Gastrocnemius medialis (tissue), 4 donors: ENCODE measurements around the gene ADD1. TPM values are rescaled to one million over a fixed set of nuclear protein-coding genes. Genes with fewer than 3 reads are reported as not detected.

Experiments
- ATAC-seq, 2 donors: fragments of 150-250 bp; one replicate each; pipeline ENCODE4 v1.9.1; 2016
- DNase-seq, 2 donors: peaks; one replicate each; pipeline ENCODE4 v3.0.0-alpha.2; 2019
- H3K27ac ChIP-seq, 4 donors: fragments of 200-600 bp; sonication (generic); 1 replicate in 1 of 4; 2 replicates in 3 of 4; pipeline ENCODE4 v1.5.1; 2016 to 2018; ENCODE audit warnings: mild to moderate bottlenecking in 2 of 4, moderate library complexity in 1 of 4
- H3K27me3 ChIP-seq, 3 donors: fragments of 200-600 bp; sonication (generic) in 2 of 3; 1 replicate in 1 of 3; 2 replicates in 2 of 3; pipeline versions ENCODE4 v1.5.1 to v1.6.0; 2016 to 2019; ENCODE audit warnings: mild to moderate bottlenecking in 1 of 3, moderate library complexity in 1 of 3
- H3K36me3 ChIP-seq, 2 donors: fragments of 200-600 bp; sonication (generic) in 1 of 2; one replicate each; pipeline ENCODE4 v1.5.1; 2017 to 2018
- H3K4me1 ChIP-seq, 2 donors: fragments of 200-600 bp; sonication (generic) in 1 of 2; one replicate each; pipeline ENCODE4 v1.5.1; 2016 to 2017; ENCODE audit warnings: mild to moderate bottlenecking in 2 of 2
- H3K4me3 ChIP-seq, 4 donors: fragments of 200-600 bp; sonication (generic) in 3 of 4; 1 replicate in 1 of 4; 2 replicates in 3 of 4; pipeline ENCODE4 v1.5.1; 2016 to 2019; ENCODE audit warnings: mild to moderate bottlenecking in 2 of 4
- H3K9me3 ChIP-seq, 3 donors: fragments of 200-600 bp; sonication (generic) in 2 of 3; 1 replicate in 1 of 3; 2 replicates in 2 of 3; pipeline ENCODE4 v1.5.1; 2016 to 2019
- POLR2A ChIP-seq, 2 donors: fragments of 450-650 bp; IDR thresholded peaks; one replicate each; pipeline ENCODE4 v1.6.1; 2017; ENCODE audit warnings: antibody characterized with exemption in 2 of 2, mild to moderate bottlenecking in 2 of 2, moderate library complexity in 2 of 2
- in situ Hi-C, 4 donors: fragments of 200-750 bp; cut with MboI; loops; one replicate each; pipeline versions ENCODE4 v1.15.0 to v1.8.0; 2017; ENCODE audit warnings: low sequenced_read_pairs in 4 of 4
- intact Hi-C: fragments of 100-400 bp; cut with DNase I; formaldehyde crosslinking; loops from one replicate; pipeline ENCODE4 v1.15.1; 2023; ENCODE audit warnings: low total_unique reads
- total RNA-seq, 4 donors: library from RNA; depleted of rRNA; stranded (reverse); fragments of >200 nt; gene quantifications; one replicate each; pipeline versions ENCODE4 v1.1.0 to v1.2.3, GENCODE V29; 2016
- TF ChIP-seq, protein P1 (sequence below), 5 experiments: fragments of 450-650 bp in 3 of 5; fragments of 200-600 bp in 2 of 5; sonication (generic) in 2 of 5; IDR thresholded peaks in 4 of 5; conservative IDR thresholded peaks in 1 of 5; 1 replicate in 4 of 5; 2 replicates in 1 of 5; pipeline ENCODE4 v1.5.1; 2016 to 2019; ENCODE audit warnings: antibody characterized with exemption in 5 of 5, mild to moderate bottlenecking in 3 of 5, moderate library complexity in 3 of 5

The ADD1 gene
- total RNA-seq, 4 donors from 2014 or later, result 144 to 255 (median 178) TPM

DNA sequence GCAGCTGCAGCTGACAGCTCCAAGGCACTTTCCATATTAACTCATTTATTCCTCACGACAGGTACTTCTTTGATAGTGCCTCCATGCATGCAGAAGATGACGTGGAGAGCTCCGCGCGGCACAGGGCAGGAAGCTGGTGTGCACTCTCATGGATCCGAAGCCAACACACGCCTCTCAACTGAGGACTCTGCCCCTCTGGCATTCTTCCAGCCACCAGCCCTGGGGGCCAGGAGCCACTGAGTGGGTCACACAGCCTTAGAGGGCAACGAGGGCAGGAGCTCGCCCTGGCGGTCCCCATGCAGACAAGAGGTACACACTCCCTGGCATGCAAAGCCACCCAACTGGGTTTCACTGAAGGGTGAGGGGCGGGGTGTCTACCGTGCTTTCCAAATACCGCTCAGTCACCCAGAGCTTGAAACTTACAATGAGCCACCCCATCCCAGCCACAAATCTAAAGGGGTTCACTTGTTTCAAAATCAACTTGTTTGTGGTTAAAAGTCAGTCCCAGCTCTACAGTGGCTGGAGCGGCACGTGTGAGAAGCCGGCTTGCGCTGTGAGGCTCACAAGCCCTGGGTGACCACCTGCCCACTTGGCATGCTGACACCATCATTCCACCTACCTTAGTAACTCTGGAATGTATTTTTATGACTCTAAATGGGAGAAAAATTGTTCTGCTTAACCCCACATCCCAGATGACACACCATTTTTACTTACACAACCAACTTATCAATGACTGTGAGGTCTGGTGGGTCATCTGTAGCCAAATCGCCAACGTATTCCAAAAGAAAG is 103.4 kb downstream of the ADD1 start:
- peak in 1 of 2 donors; percentile 13 for DNase-seq
- in situ Hi-C loops, result loop anchor here in 1 of 4 donors (25.0 kb wide), 1 partner anchor 185 kb away; the partner anchor contains the start of gene TNIP2

DNA sequence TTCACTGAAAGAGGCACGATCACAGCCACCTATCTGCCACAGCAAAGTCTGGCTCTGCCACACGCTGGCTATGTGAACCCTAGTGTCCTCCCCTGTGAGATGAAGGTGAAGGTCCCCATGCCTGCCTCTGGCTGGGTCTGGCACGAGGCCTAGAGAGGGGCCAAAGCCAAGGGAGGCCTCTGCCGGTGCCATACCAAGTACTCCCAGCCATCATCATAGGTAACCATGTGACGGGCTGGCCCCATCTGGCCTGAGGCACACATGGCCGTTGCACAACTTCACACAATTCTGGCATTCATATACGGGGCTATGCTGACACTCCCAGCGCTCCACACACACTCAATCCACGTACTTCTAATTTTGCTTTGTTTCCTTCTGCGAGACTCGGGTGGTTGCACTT is 104.3 kb downstream of the ADD1 start:
- DNase-seq (peak in 1 of 2 donors; percentile 64), ATAC-seq (peak in 1 of 2 donors; percentile 74)
- Histone ChIP-seq H3K4me1 (no peaks in the 10 kb centered on the region), H3K27ac (peak overlapping the region in 2 of 4 donors; percentile 4 to 37), H3K27me3 (no peaks in the 10 kb centered on the region), H3K4me3 (no peak overlapping the region), H3K36me3 (peaks cover 4 to 98% of the 10 kb centered on the region in 2 donors), H3K9me3 (no peaks in the 10 kb centered on the region)
- TF ChIP-seq POLR2A (IDR thresholded peaks at IDR 0.05), result no peak
- TF ChIP-seq, protein P1, sequence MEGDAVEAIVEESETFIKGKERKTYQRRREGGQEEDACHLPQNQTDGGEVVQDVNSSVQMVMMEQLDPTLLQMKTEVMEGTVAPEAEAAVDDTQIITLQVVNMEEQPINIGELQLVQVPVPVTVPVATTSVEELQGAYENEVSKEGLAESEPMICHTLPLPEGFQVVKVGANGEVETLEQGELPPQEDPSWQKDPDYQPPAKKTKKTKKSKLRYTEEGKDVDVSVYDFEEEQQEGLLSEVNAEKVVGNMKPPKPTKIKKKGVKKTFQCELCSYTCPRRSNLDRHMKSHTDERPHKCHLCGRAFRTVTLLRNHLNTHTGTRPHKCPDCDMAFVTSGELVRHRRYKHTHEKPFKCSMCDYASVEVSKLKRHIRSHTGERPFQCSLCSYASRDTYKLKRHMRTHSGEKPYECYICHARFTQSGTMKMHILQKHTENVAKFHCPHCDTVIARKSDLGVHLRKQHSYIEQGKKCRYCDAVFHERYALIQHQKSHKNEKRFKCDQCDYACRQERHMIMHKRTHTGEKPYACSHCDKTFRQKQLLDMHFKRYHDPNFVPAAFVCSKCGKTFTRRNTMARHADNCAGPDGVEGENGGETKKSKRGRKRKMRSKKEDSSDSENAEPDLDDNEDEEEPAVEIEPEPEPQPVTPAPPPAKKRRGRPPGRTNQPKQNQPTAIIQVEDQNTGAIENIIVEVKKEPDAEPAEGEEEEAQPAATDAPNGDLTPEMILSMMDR (IDR thresholded peaks at IDR 0.05 in 4 of 5, conservative IDR thresholded peaks at IDR 0.05 in 1 of 5), result no peak
- in situ Hi-C loops (loop anchor here in 1 of 4 donors (25.0 kb wide), 1 partner anchor 186 kb away; the partner anchor contains the start of gene TNIP2), intact Hi-C loops (no loop called here)

More for the DNA sequence above, 103.4 kb downstream of the ADD1 start:
- no peaks in the 10 kb centered on the region for H3K27me3 ChIP-seq
- H3K36me3 ChIP-seq, result peaks cover 4 to 97% of the 10 kb centered on the region in 2 donors
- H3K4me3 ChIP-seq, result no peak overlapping the region
- TF ChIP-seq, protein P1 (IDR thresholded peaks at IDR 0.05 in 4 of 5, conservative IDR thresholded peaks at IDR 0.05 in 1 of 5), result no peak
- TF ChIP-seq POLR2A (IDR thresholded peaks at IDR 0.05), result no peak
- ATAC-seq, result no peak
- no peak overlapping the region for H3K27ac ChIP-seq
- intact Hi-C loops, result no loop called here
- H3K9me3 ChIP-seq, result no peaks in the 10 kb centered on the region
- H3K4me1 ChIP-seq, result no peaks in the 10 kb centered on the region

DNA sequence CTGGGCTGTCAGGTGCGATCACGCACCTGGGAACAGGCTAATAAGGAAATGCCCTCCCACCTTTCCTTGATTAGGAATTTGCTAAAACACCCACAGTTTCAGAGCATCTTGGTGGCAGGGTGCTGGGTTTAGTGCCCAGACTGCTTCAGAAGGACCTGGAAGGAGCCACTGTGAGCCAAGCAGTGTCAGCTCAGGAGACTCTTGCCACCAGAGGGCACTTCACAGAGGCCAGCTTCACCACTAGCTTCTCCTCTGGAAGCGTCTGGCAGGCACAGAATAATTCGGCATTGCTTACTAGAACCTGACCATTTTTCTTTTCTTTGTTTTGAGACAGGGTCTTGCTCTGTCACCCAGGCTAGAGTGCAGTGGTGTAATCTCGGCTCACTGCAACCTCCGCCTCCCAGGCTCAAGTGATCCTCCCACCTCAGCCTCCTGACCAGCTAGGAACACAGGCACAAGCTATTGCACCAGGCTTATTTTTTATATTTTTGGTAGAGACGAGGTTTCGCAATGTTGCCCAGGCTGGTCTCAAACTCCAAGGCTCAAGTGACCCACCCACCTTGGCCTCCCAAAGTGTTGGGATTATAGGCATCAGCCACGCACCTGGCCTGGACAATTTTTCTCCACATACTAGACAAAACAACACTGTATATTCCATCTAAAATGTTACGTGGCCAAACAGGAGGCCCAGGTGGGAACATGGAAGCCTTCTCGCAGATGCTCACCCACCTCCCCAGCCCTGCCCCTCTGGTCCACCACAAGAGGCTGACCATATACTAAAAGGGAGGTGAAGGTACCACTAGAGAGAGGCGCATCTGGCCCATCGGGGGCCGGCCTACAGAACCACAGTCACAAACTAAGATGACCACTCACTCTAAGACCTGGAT is 105.5 kb downstream of the ADD1 start:
- Histone ChIP-seq H3K4me1 (no peaks in the 10 kb centered on the region), H3K36me3 (peaks cover 4 to 98% of the 10 kb centered on the region in 2 donors), H3K4me3 (no peak overlapping the region), H3K27ac (no peak overlapping the region), H3K9me3 (no peaks in the 10 kb centered on the region), H3K27me3 (no peaks in the 10 kb centered on the region)
- ATAC-seq, result peak in 1 of 2 donors; percentile 55
- in situ Hi-C loops, result loop anchor here in 1 of 4 donors (25.0 kb wide), 1 partner anchor 187 kb away; the partner anchor contains the start of gene TNIP2
- peak in 1 of 2 donors; percentile 14 for DNase-seq
- TF ChIP-seq POLR2A (IDR thresholded peaks at IDR 0.05), result no peak
- TF ChIP-seq, protein P1 (IDR thresholded peaks at IDR 0.05 in 4 of 5, conservative IDR thresholded peaks at IDR 0.05 in 1 of 5), result peak in 1 of 5 experiments; percentile 31
- intact Hi-C loops, result no loop called here

DNA sequence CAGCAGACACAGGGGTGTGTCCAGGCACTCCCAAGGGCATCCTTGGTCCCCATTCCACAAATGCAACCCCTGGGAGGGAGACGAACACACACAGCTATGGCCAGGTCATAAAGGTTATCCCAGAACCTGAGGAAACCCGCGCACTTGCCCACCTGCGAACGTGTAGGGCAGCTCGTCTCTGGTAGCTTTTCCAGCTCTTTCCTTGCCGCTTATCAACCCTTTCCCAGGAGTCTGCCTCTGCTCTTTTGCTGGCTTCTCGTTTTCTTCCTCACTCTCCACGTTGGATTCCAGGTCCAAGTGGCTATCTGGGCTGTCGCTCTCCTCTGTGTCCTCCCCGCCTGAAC is 106.1 kb downstream of the ADD1 start:
- TF ChIP-seq POLR2A (IDR thresholded peaks at IDR 0.05), result no peak
- TF ChIP-seq, protein P1 (IDR thresholded peaks at IDR 0.05 in 4 of 5, conservative IDR thresholded peaks at IDR 0.05 in 1 of 5), result no peak
- Histone ChIP-seq H3K9me3 (no peaks in the 10 kb centered on the region), H3K27ac (no peak overlapping the region), H3K4me1 (no peaks in the 10 kb centered on the region), H3K36me3 (peaks cover 4 to 98% of the 10 kb centered on the region in 2 donors), H3K27me3 (no peaks in the 10 kb centered on the region), H3K4me3 (no peak overlapping the region)
- no peak for ATAC-seq
- in situ Hi-C loops (loop anchor here in 2 of 4 donors (25.0 kb wide), 2 partner anchors 187 to 712 kb away; partner anchors contain the start of genes HAUS3 (in 1 of the 2), POLN (in 1 of the 2) and TNIP2 (in 1 of the 2)), intact Hi-C loops (no loop called here)
- DNase-seq, result no peak
